Neural cell (in vitro differentiated cells): Measurements from ENCODE around the gene VAPA. TPM values are rescaled to one million over a fixed set of nuclear protein-coding genes. Genes with fewer than 3 reads are reported as not detected.

ENCODE experiments used
- H2AFZ ChIP-seq: fragments of 200-600, 300-800 bp; sonication (generic), shearing (Covaris generic); 2 replicates; pipeline ENCODE4 v1.6.0; 2014; ENCODE audit warnings: low read depth, mild to moderate bottlenecking, antibody characterized with exemption, low read length, moderate library complexity
- H3F3A ChIP-seq: fragments of 200-600 bp; shearing (Covaris generic); 2 replicates; pipeline ENCODE4 v1.6.1; 2016; ENCODE audit warnings: mild to moderate bottlenecking, moderate library complexity, mixed read lengths, antibody characterized with exemption, low read length; ENCODE audit not compliant: insufficient read depth, poor library complexity, severe bottlenecking
- H3K27ac ChIP-seq: fragments of 200-600, 300-800 bp; sonication (generic), shearing (Covaris generic); 2 replicates; pipeline ENCODE4 v1.5.1; 2014; ENCODE audit warnings: mild to moderate bottlenecking, low read length, moderate library complexity
- H3K27me3 ChIP-seq: fragments of 300-800, 200-600 bp; sonication (generic), shearing (Covaris generic); 2 replicates; pipeline ENCODE4 v1.6.0; 2014; ENCODE audit warnings: mild to moderate bottlenecking, low read depth, low read length, moderate library complexity; ENCODE audit not compliant: insufficient read depth
- H3K36me3 ChIP-seq: fragments of 300-800, 200-600 bp; sonication (generic), shearing (Covaris generic); 2 replicates; pipeline ENCODE4 v1.5.1; 2014; ENCODE audit warnings: mild to moderate bottlenecking, antibody characterized with exemption, low read length, moderate library complexity; ENCODE audit not compliant: insufficient read depth
- H3K4me2 ChIP-seq: fragments of 300-800, 200-600 bp; sonication (generic), shearing (Covaris generic); 2 replicates; pipeline ENCODE4 v1.6.0; 2014; ENCODE audit warnings: mild to moderate bottlenecking, low read length
- H3K4me3 ChIP-seq: fragments of 300-800, 200-600 bp; sonication (generic), shearing (Covaris generic); 2 replicates; pipeline ENCODE4 v1.5.1; 2014; ENCODE audit warnings: mild to moderate bottlenecking, low read length, moderate library complexity
- H3K79me2 ChIP-seq: fragments of 200-600 bp; shearing (Covaris generic); replicated peaks from 2 replicates; pipeline ENCODE4 v1.6.0; 2014; ENCODE audit warnings: mild to moderate bottlenecking, low read length, moderate library complexity; ENCODE audit not compliant: insufficient read depth
- H3K9ac ChIP-seq: fragments of 300-800, 200-600 bp; sonication (generic), shearing (Covaris generic); 2 replicates; pipeline ENCODE4 v1.6.1; 2016; ENCODE audit warnings: mild to moderate bottlenecking, low read length, mixed read lengths
- H3K9me2 ChIP-seq: fragments of 200-600 bp; shearing (Covaris generic); 2 replicates; pipeline ENCODE4 v1.6.1; 2016; ENCODE audit warnings: mild to moderate bottlenecking, low read length, mixed read lengths; ENCODE audit not compliant: insufficient read depth
- H3K9me3 ChIP-seq: fragments of 200-600, 300-800 bp; sonication (generic), shearing (Covaris generic); 2 replicates; pipeline ENCODE4 v1.6.1; 2016; ENCODE audit warnings: mild to moderate bottlenecking, mixed run types, low read length, moderate library complexity, mixed read lengths
- H4K20me1 ChIP-seq: fragments of 200-600 bp; shearing (Covaris generic); 2 replicates; pipeline ENCODE4 v1.6.1; 2016; ENCODE audit warnings: mild to moderate bottlenecking, mixed run types; ENCODE audit not compliant: insufficient read depth
- CTCF ChIP-seq: fragments of 450-650 bp; IDR thresholded peaks from 2 replicates; pipeline ENCODE4 v1.5.1; 2014; ENCODE audit warnings: antibody characterized with exemption, mild to moderate bottlenecking, moderate library complexity; ENCODE audit not compliant: poor library complexity, severe bottlenecking
- EP300 ChIP-seq: fragments of 450-650 bp; conservative IDR thresholded peaks from 2 replicates; pipeline ENCODE4 v1.6.1; 2014; ENCODE audit warnings: antibody characterized with exemption, mild to moderate bottlenecking, moderate library complexity; ENCODE audit not compliant: poor library complexity, severe bottlenecking
- EZH2 ChIP-seq: fragments of 200-600, 300-800 bp; shearing (Covaris generic), sonication (generic); IDR thresholded peaks from 2 replicates; pipeline ENCODE4 v1.6.1; 2014; ENCODE audit warnings: antibody characterized with exemption, low read length, borderline replicate concordance, mild to moderate bottlenecking; ENCODE audit not compliant: insufficient read depth, poor library complexity, severe bottlenecking
- MXI1 ChIP-seq: fragments of 450-650 bp; conservative IDR thresholded peaks from 2 replicates; pipeline ENCODE4 v1.6.1; 2014; ENCODE audit warnings: antibody characterized with exemption, mild to moderate bottlenecking; ENCODE audit not compliant: poor library complexity, severe bottlenecking
- POLR2AphosphoS5 ChIP-seq: IDR thresholded peaks from 2 replicates; pipeline ENCODE4 v1.6.1; 2012
- RAD21 ChIP-seq: fragments of 450-650 bp; conservative IDR thresholded peaks from 2 replicates; pipeline ENCODE4 v1.6.1; 2014; ENCODE audit warnings: antibody characterized with exemption, mild to moderate bottlenecking, moderate library complexity
- SMC3 ChIP-seq: fragments of 450-650 bp; conservative IDR thresholded peaks from 2 replicates; pipeline ENCODE4 v1.6.1; 2014; ENCODE audit warnings: antibody characterized with exemption, mild to moderate bottlenecking, moderate library complexity; ENCODE audit not compliant: poor library complexity
- TAF1 ChIP-seq: IDR thresholded peaks from 2 replicates; pipeline ENCODE4 v1.6.1; 2012; ENCODE audit warnings: low read depth
- polyA plus RNA-seq: library from polyadenylated mRNA; depleted of rRNA; stranded (reverse); fragments of >200 nt; gene quantifications from 2 replicates; pipeline ENCODE4 v1.2.3, GENCODE V29; 2014
- TF ChIP-seq, protein P1 (sequence below): IDR thresholded peaks from 2 replicates; pipeline ENCODE4 v1.6.1; 2012; ENCODE audit warnings: borderline replicate concordance

VAPA gene
- polyA plus RNA-seq, 1 donor from 2014 or later = 317 TPM

- Histone ChIP-seq H3K9me3 (no peaks in the 10 kb centered on the region), H3K4me2 (no peak overlapping the region), H4K20me1 (no peaks in the 10 kb centered on the region), H3K9me2 (no peaks in the 10 kb centered on the region), H3K79me2 (no peaks in the 10 kb centered on the region), H3K36me3 (no peaks in the 10 kb centered on the region), H3K9ac (no peak overlapping the region), H3F3A (no peaks in the 10 kb centered on the region), H2AFZ (no peak overlapping the region), H3K4me3 (no peak overlapping the region), H3K27ac (no peak overlapping the region), H3K27me3 (no peaks in the 10 kb centered on the region)
- TF ChIP-seq CTCF (no peak), RAD21 (no peak), EZH2 (no peak), POLR2AphosphoS5 (no peak), TAF1 (no peak), MXI1 (no peak), EP300 (no peak), SMC3 (no peak)
- TF ChIP-seq, protein P1, sequence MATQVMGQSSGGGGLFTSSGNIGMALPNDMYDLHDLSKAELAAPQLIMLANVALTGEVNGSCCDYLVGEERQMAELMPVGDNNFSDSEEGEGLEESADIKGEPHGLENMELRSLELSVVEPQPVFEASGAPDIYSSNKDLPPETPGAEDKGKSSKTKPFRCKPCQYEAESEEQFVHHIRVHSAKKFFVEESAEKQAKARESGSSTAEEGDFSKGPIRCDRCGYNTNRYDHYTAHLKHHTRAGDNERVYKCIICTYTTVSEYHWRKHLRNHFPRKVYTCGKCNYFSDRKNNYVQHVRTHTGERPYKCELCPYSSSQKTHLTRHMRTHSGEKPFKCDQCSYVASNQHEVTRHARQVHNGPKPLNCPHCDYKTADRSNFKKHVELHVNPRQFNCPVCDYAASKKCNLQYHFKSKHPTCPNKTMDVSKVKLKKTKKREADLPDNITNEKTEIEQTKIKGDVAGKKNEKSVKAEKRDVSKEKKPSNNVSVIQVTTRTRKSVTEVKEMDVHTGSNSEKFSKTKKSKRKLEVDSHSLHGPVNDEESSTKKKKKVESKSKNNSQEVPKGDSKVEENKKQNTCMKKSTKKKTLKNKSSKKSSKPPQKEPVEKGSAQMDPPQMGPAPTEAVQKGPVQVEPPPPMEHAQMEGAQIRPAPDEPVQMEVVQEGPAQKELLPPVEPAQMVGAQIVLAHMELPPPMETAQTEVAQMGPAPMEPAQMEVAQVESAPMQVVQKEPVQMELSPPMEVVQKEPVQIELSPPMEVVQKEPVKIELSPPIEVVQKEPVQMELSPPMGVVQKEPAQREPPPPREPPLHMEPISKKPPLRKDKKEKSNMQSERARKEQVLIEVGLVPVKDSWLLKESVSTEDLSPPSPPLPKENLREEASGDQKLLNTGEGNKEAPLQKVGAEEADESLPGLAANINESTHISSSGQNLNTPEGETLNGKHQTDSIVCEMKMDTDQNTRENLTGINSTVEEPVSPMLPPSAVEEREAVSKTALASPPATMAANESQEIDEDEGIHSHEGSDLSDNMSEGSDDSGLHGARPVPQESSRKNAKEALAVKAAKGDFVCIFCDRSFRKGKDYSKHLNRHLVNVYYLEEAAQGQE = no peak
Measured at GRCh38 chr18:9958861-9959399, 45.1 kb downstream of the VAPA start.

DNA sequence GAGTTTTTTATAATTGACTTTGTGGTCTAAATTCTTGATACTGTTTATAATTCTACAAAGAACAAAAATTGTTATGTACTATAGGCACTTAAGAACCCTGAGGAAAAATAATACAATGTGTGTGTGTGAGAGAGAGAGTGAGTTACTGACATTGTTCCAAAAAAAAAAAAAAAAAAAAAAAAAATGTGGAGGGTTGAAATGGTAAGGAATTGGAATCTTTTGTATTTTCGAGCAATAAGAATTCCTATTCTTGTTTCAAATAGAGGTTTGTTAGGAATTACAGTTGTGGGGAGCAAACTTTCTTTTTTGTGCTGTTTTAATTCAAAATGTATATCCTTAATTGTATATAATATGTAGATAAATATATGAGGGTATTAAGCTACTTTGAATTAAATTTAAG is 45.7 kb downstream of the VAPA start:
- H3K27me3 ChIP-seq = no peaks in the 10 kb centered on the region
- H3K36me3 ChIP-seq = no peaks in the 10 kb centered on the region
- H3K4me3 ChIP-seq = no peak overlapping the region
- no peak overlapping the region for H3K9ac ChIP-seq
- H3K79me2 ChIP-seq = no peaks in the 10 kb centered on the region
- no peaks in the 10 kb centered on the region for H3K9me2 ChIP-seq
- no peak overlapping the region for H2AFZ ChIP-seq
- H3K4me2 ChIP-seq = no peak overlapping the region
- H3K9me3 ChIP-seq = no peaks in the 10 kb centered on the region
- H3F3A ChIP-seq = no peaks in the 10 kb centered on the region
- TF ChIP-seq POLR2AphosphoS5 (no peak), TAF1 (no peak), CTCF (no peak), EP300 (no peak), RAD21 (no peak), EZH2 (no peak), MXI1 (no peak), SMC3 (no peak)
- TF ChIP-seq, protein P1 = no peak
- no peak overlapping the region for H3K27ac ChIP-seq
- H4K20me1 ChIP-seq = no peaks in the 10 kb centered on the region
